Small intestine (tissue), 7 donors: ENCODE results near the gene RPL3. TPM values are rescaled to one million over a fixed set of nuclear protein-coding genes. Genes with fewer than 3 reads are reported as not detected.
"Not testable (repeated sequence)": the region's sequence is repeated elsewhere in the genome, so short reads cannot be mapped to it uniquely, and the experiment has no call there.

ENCODE experiments used
- DNase-seq, 2 donors: peaks; one replicate each; pipeline versions ENCODE4 v3.0.0 to v3.0.0-alpha.2; 2013
- FAIRE-seq: peaks from 2 replicates; lab custom pipeline; 2012; peaks lifted over from hg19 to GRCh38; lab: Jason Lieb, UNC
- H3K27ac ChIP-seq, 3 donors: one replicate each; pipeline ENCODE4 v1.5.1; 2013; ENCODE audit warnings: low read length in 2 of 3, mild to moderate bottlenecking in 2 of 3, control low read depth in 1 of 3, inconsistent platforms in 1 of 3, low read depth in 1 of 3, moderate library complexity in 1 of 3
- H3K27me3 ChIP-seq, 3 donors: one replicate each; pipeline ENCODE4 v1.6.1; 2013; ENCODE audit warnings: low read length in 3 of 3, inconsistent platforms in 1 of 3; ENCODE audit not compliant: control insufficient read depth in 3 of 3, insufficient read depth in 3 of 3
- H3K36me3 ChIP-seq, 3 donors: one replicate each; pipeline ENCODE4 v1.6.1; 2013; ENCODE audit warnings: low read length in 3 of 3, inconsistent platforms in 1 of 3, low read depth in 1 of 3, mild to moderate bottlenecking in 1 of 3, moderate library complexity in 1 of 3; ENCODE audit not compliant: control insufficient read depth in 3 of 3, insufficient read depth in 2 of 3
- H3K4me1 ChIP-seq, 3 donors: one replicate each; pipeline ENCODE4 v1.6.1; 2013; ENCODE audit warnings: low read length in 2 of 3, inconsistent platforms in 1 of 3, low read depth in 1 of 3, mild to moderate bottlenecking in 1 of 3, moderate library complexity in 1 of 3; ENCODE audit not compliant: control insufficient read depth in 3 of 3, insufficient read depth in 2 of 3
- H3K4me3 ChIP-seq, 3 donors: one replicate each; pipeline ENCODE4 v1.5.1; 2013; ENCODE audit warnings: low read length in 3 of 3, control low read depth in 1 of 3, inconsistent platforms in 1 of 3, low read depth in 1 of 3, mild to moderate bottlenecking in 1 of 3, moderate library complexity in 1 of 3
- H3K9me3 ChIP-seq, 2 donors: one replicate each; pipeline ENCODE4 v1.6.1; 2013; ENCODE audit warnings: low read depth in 1 of 2, low read length in 1 of 2; ENCODE audit not compliant: control insufficient read depth in 2 of 2, insufficient read depth in 1 of 2
- WGBS, 3 donors: extraction: QIAGEN DNeasy Blood & Tissue Kit; methylation state at CpG; one replicate each; pipeline ENCODE4 v1.1.7; 2013; 5-methylcytosine and 5-hydroxymethylcytosine counted together
- polyA plus RNA-seq, 4 donors: library from polyadenylated mRNA; stranded (reverse) in 3 of 4; unstranded in 1 of 4; fragments of 200-250 nt in 3 of 4; fragments of 120-200 nt in 1 of 4; gene quantifications; one replicate each; pipeline versions ENCODE4 v1.2.1 to v1.2.3, GENCODE V29; 2013
- donor health status: healthy with polysubstance abuse.
- donor health status: control.
- donor health status: control.
- donor health status: Bipolar disorder and iron deficiency.
- donor health status: healthy.

RPL3 gene
- polyA plus RNA-seq, 4 donors, result 1,757 to 4,298 (median 3,733) TPM

DNA sequence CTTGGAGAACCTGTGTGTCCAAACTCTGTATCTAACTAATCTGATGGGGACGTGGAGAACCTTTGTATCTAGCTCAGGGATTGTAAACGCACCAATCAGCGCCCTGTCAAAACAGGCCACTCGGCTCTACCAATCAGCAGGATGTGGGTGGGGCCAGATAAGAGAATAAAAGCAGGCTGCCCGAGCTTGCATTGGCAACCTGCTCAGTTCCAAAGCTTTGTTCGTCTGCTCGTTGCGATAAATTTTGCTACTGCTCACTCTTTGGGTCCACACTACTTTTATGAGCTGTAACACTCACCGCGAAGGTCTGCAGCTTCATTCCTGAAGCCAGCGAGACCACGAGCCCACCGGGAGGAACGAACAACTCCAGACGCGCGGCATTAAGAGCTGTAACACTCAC is 38.8 kb upstream of the RPL3 start:
- WGBS, 3 donors, result 80 to 88% (median 81%) methylated on average over 13 to 14 of the region's 17 CpGs
- not testable (repeated sequence) for H3K4me1 ChIP-seq, DNase-seq, H3K27me3 ChIP-seq, FAIRE-seq, H3K36me3 ChIP-seq, H3K9me3 ChIP-seq, H3K27ac ChIP-seq, H3K4me3 ChIP-seq

DNA sequence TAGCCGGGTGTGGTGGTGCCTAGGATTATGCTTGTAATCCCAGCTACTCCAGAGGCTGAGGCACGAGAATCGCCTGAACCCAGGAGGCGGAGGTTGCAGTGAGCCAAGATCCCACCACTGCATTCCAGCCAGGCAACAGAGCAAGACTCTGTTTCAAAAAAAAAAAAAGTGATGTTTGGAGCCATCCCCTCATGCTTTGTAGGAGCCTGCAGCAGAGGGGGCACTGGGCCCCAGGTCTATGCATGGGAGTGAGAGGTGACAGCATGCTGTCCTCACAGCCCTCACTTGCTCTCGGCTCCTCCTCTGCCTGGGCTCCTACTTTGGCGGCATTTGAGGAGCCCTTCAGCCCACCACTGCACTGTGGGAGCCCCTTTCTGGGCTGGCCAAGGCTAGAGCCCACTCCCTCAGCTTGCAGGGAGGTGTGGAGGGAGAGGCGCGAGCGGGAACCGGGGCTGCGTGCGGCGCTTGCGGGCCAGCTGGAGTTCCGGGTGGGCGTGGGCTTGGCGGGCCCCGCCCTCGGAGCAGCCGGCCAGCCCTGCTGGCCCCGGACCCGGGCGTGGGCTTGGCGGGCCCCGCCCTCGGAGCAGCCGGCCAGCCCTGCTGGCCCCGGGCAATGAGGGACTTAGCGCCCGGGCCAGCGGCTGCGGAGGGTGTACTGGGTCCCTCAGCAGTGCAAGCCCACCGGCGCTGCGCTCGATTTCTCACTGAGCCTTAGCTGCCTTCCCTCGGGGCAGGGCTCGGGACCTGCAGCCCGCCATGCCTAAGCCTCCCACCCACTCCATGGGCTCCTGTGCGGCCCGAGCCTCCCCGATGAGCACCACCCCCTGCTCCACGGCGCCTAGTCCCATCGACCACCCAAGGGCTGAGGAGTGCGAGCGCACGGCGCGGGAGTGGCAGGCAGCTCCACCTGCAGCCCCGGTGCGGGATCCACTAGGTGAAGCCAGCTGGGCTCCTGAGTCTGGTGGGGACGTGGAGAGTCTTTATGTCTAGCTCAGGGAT is 38.0 kb upstream of the RPL3 start:
- H3K4me3 ChIP-seq, FAIRE-seq, H3K27ac ChIP-seq, H3K36me3 ChIP-seq, DNase-seq, H3K4me1 ChIP-seq, H3K27me3 ChIP-seq, H3K9me3 ChIP-seq: not testable (repeated sequence)
- 92 to 96% (median 93%) methylated on average over 20 to 50 of the region's 53 CpGs for WGBS, 3 donors

DNA sequence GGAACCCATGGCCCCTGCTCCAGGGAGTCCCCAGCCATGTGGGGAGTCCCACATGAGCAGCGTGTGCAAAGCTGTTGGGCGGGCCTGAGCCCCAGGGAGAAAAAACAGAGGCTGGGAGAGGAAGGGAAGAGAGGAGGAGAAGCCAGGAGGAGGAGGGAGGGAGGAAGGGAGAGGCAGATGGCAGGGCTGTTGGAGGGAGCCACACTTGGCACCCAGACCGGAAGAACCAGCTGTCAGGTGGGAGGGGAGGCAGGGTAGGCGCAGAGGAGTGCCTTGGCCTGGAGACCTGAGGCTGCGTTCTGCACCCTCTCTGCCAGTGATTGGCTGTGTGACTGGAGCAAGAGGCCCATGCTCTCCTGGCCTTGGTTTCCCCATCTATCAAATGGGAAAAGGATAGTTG is 37.0 kb upstream of the RPL3 start:
- 45 to 82% (median 58%) methylated on average over 5 of the region's 5 CpGs for WGBS, 3 donors
- H3K4me3 ChIP-seq, result no peak overlapping the region
- FAIRE-seq, result no peak
- no peaks in the 10 kb centered on the region for H3K9me3 ChIP-seq
- no peaks in the 10 kb centered on the region for H3K27me3 ChIP-seq
- peaks cover 0 to 7% (median 0%) of the 10 kb centered on the region in 3 donors for H3K36me3 ChIP-seq
- no peak overlapping the region for H3K27ac ChIP-seq
- H3K4me1 ChIP-seq, result no peaks in the 10 kb centered on the region
- no peak for DNase-seq

DNA sequence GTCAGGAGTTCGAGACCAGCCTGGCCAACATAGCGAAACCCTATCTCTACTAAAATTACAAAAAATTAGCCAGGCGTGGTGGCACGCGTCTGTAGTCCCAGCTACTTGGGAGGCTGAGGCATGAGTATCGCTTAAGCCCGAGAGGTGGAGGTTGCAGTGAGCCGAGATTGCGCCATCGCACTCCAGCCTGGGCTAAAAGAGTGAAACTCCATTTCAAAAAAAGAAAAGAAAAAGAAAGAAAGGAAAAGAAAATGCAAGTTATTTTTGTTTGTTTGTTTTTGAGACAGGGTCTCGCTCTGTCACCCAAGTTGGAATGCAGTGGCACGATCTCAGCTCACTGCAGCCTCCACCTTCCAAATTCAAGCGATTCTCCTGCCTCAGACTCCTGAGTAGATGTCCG is 36.4 kb upstream of the RPL3 start:
- not testable (repeated sequence) for H3K36me3 ChIP-seq, DNase-seq, H3K27ac ChIP-seq, H3K4me1 ChIP-seq, H3K4me3 ChIP-seq, H3K9me3 ChIP-seq, FAIRE-seq, H3K27me3 ChIP-seq
- 90 to 95% (median 91%) methylated on average over 13 to 14 of the region's 14 CpGs for WGBS, 3 donors

DNA sequence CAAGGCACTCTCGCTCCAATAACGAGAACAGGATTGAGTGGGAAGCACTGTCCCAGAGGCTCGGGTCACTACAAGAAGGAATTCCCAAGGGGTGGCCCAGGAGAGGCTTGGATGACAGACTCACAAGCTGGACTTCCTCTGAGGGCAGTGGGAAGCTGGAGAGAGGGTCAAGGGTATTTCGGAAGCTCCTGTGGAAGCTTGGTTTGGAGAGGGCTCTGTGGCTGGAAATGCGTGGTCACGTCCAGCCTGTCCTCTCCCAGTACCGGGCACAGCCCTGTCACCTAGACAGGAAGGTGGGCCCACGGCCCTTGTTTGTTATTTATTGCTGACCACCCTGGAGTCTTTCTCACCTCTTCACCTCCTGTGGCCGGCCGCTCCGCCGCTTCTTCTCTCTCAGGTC is 35.7 kb upstream of the RPL3 start:
- 85 to 89% (median 86%) methylated on average over 11 to 12 of the region's 12 CpGs for WGBS, 3 donors
- no peak for FAIRE-seq
- H3K27ac ChIP-seq, result no peak overlapping the region

DNA sequence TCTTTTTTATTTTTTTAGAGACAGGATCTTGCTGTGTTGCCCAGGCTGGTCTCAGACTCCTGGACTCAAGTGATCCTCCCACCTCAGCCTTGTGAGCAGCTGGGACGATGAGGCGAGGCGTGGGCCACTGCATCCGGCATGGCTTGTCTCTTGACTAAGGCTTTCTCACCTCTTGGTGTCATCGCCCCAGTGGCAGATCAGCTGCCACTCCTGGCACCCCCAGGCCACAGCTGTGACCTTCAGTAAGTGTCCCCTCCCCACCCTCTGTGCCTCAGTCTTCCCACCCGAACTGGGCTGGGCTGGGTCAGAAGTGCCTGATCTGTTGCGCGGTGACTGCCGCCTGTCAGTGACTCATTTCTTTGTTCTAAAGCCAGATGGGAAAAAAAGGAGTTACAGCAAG is 33.9 kb upstream of the RPL3 start:
- H3K4me3 ChIP-seq, result no peak overlapping the region
- no peaks in the 10 kb centered on the region for H3K4me1 ChIP-seq
- WGBS, 3 donors, result 58 to 82% (median 81%) methylated on average over 9 of the region's 9 CpGs
- FAIRE-seq (no peak), DNase-seq (no peak)
- H3K27ac ChIP-seq, result no peak overlapping the region
- H3K36me3 ChIP-seq, result peaks cover 0 to 2% (median 0%) of the 10 kb centered on the region in 3 donors
- peaks cover 3 to 4% (median 4%) of the 10 kb centered on the region in 3 donors for H3K27me3 ChIP-seq
- H3K9me3 ChIP-seq, result no peaks in the 10 kb centered on the region

More for the DNA sequence above, 35.7 kb upstream of the RPL3 start:
- no peak for DNase-seq
- Histone ChIP-seq H3K27me3 (peaks cover 0 to 4% (median 4%) of the 10 kb centered on the region in 3 donors), H3K9me3 (no peaks in the 10 kb centered on the region), H3K36me3 (peaks cover 0 to 7% (median 0%) of the 10 kb centered on the region in 3 donors), H3K4me3 (no peak overlapping the region), H3K4me1 (no peaks in the 10 kb centered on the region)

DNA sequence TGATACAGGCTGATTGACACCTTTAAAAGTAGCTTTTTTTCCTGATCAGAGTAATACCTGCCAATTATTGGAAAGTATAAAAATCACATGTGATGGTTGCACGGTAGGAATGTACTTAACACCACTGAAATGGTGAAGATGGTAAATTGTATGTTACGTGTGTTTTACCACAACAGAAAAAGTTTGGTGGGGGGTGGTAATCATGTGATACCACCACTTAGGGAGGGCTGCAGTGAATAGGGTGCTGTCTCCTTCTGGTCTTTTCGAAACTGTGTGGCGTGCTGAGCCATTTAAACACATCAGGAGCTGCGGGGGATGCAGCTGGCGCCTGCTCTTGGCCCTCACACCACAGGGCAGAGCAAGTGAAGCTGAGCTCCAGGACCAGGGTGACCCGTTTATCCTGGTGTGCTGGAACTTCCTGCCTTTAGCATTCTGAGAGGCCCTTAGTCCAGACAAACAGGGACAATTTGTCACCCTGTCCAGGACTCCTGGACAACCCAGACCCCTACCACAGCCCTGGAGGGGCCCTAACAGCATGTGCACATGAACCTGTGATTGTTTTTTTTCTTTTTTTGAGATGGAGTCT is 33.0 kb upstream of the RPL3 start:
- Histone ChIP-seq H3K27me3 (peaks cover 3 to 4% (median 4%) of the 10 kb centered on the region in 3 donors), H3K4me1 (no peaks in the 10 kb centered on the region), H3K4me3 (no peak overlapping the region), H3K27ac (no peak overlapping the region), H3K36me3 (peaks cover 0 to 2% (median 0%) of the 10 kb centered on the region in 3 donors), H3K9me3 (no peaks in the 10 kb centered on the region)
- FAIRE-seq (no peak), DNase-seq (no peak)
- 79 to 84% (median 83%) methylated on average over 7 of the region's 7 CpGs for WGBS, 3 donors

DNA sequence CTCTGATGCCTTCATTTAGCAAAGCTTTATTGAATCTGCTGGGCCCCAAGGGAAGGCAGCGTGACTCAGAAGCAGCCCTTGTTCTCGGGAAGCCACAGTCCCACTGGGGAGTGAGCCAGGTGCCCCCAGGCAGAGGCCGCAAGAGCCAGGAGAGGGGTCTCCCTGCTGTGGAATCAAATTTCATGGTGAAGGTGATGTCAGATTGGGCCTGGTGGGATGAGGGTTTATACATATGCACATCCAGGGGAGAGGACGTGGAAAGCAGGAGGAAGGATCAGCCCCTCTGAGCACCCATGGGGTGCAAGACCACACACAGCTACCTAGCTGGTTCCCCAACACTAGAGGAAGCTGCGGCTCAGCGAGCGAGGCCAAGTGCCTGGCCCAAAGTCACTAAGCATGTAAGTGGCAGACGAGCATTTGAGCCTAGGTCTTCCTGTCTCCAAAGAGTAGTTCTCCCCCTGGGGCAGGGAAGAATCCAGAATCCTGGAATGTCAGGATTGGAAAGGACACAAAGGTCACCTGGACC is 32.3 kb upstream of the RPL3 start:
- DNase-seq (peak in 1 of 2 donors; percentile 9), FAIRE-seq (no peak)
- H3K36me3 ChIP-seq, result peaks cover 0 to 2% (median 0%) of the 10 kb centered on the region in 3 donors
- no peaks in the 10 kb centered on the region for H3K4me1 ChIP-seq
- WGBS, 3 donors, result 60 to 80% (median 64%) methylated on average over 8 of the region's 8 CpGs
- H3K27me3 ChIP-seq, result peaks cover 3 to 4% (median 4%) of the 10 kb centered on the region in 3 donors
- H3K9me3 ChIP-seq, result no peaks in the 10 kb centered on the region
- no peak overlapping the region for H3K4me3 ChIP-seq
- H3K27ac ChIP-seq, result no peak overlapping the region
